Measurements from ENCODE around the gene NSDHL. TPM values are rescaled to one million over a fixed set of nuclear protein-coding genes. Genes with fewer than 3 reads are reported as not detected.
A peak's percentile ranks its signal among the peaks of the same experiment; 100 is the strongest.

The NSDHL gene
- total RNA-seq, 2 donors from 2014 or later, result 12.2 to 20.2 TPM

GRCh38 chrX:152866386-152866785, 35.5 kb downstream of the NSDHL start:
- Mint-ChIP-seq H3K4me3 (no peak overlapping the region), H3K4me1 (no peaks in the 10 kb centered on the region), H3K27me3 (no peaks in the 10 kb centered on the region), H3K9me3 (no peaks in the 10 kb centered on the region), H3K36me3 (ENCODE audit: low read depth) (peaks cover 41% of the 10 kb centered on the region), H3K27ac (no peak overlapping the region)
- ATAC-seq (replicated peaks), result no peak

GRCh38 chrX:152869972-152870371, 39.1 kb downstream of the NSDHL start:
- H3K4me3 Mint-ChIP-seq, result no peak overlapping the region
- no peaks in the 10 kb centered on the region for H3K4me1 Mint-ChIP-seq
- no peak for ATAC-seq (replicated peaks)
- no peaks in the 10 kb centered on the region for H3K9me3 Mint-ChIP-seq
- no peak overlapping the region for H3K27ac Mint-ChIP-seq
- H3K27me3 Mint-ChIP-seq, result no peaks in the 10 kb centered on the region
- peaks cover 23% of the 10 kb centered on the region for H3K36me3 Mint-ChIP-seq (ENCODE audit: low read depth)

- H3K27ac Mint-ChIP-seq, result no peak overlapping the region
- peaks cover 23% of the 10 kb centered on the region for H3K36me3 Mint-ChIP-seq (ENCODE audit: low read depth)
- no peaks in the 10 kb centered on the region for H3K4me1 Mint-ChIP-seq
- no peaks in the 10 kb centered on the region for H3K27me3 Mint-ChIP-seq
- H3K4me3 Mint-ChIP-seq, result no peak overlapping the region
- ATAC-seq (replicated peaks), result no peak
- H3K9me3 Mint-ChIP-seq, result no peaks in the 10 kb centered on the region
Observed at GRCh38 chrX:152871260-152871659, 40.4 kb downstream of the NSDHL start.

GRCh38 chrX:152872522-152872921, 41.7 kb downstream of the NSDHL start:
- H3K27me3 Mint-ChIP-seq, result no peaks in the 10 kb centered on the region
- H3K4me1 Mint-ChIP-seq, result no peaks in the 10 kb centered on the region
- no peak overlapping the region for H3K4me3 Mint-ChIP-seq
- peaks cover 23% of the 10 kb centered on the region for H3K36me3 Mint-ChIP-seq (ENCODE audit: low read depth)
- ATAC-seq (replicated peaks), result no peak
- no peaks in the 10 kb centered on the region for H3K9me3 Mint-ChIP-seq
- peak overlapping the region; percentile 52 for H3K27ac Mint-ChIP-seq

- Mint-ChIP-seq H3K4me1 (no peaks in the 10 kb centered on the region), H3K4me3 (no peak overlapping the region), H3K27ac (no peak overlapping the region), H3K9me3 (no peaks in the 10 kb centered on the region), H3K27me3 (no peaks in the 10 kb centered on the region), H3K36me3 (ENCODE audit: low read depth) (peaks cover 21% of the 10 kb centered on the region)
- no peak for ATAC-seq (replicated peaks)
Observed at GRCh38 chrX:152873361-152873760, 42.5 kb downstream of the NSDHL start.

- H3K27ac Mint-ChIP-seq, result no peak overlapping the region
- ATAC-seq (replicated peaks), result no peak
- no peak overlapping the region for H3K4me3 Mint-ChIP-seq
- no peaks in the 10 kb centered on the region for H3K9me3 Mint-ChIP-seq
- H3K4me1 Mint-ChIP-seq, result no peaks in the 10 kb centered on the region
- no peaks in the 10 kb centered on the region for H3K36me3 Mint-ChIP-seq (ENCODE audit: low read depth)
- H3K27me3 Mint-ChIP-seq, result no peaks in the 10 kb centered on the region
Observed at GRCh38 chrX:152876931-152877840, 46.3 kb downstream of the NSDHL start.

- H3K4me3 Mint-ChIP-seq, result no peak overlapping the region
- no peak for ATAC-seq (replicated peaks)
- no peaks in the 10 kb centered on the region for H3K4me1 Mint-ChIP-seq
- no peak overlapping the region for H3K27ac Mint-ChIP-seq
- no peaks in the 10 kb centered on the region for H3K9me3 Mint-ChIP-seq
- peaks cover under 1% of the 10 kb centered on the region for H3K27me3 Mint-ChIP-seq
- no peaks in the 10 kb centered on the region for H3K36me3 Mint-ChIP-seq (ENCODE audit: low read depth)
Observed at GRCh38 chrX:152878976-152879755, 48.3 kb downstream of the NSDHL start.

GRCh38 chrX:152881289-152881688, 50.4 kb downstream of the NSDHL start:
- Mint-ChIP-seq H3K9me3 (no peaks in the 10 kb centered on the region), H3K27me3 (peaks cover 3% of the 10 kb centered on the region), H3K36me3 (ENCODE audit: low read depth) (no peaks in the 10 kb centered on the region), H3K27ac (no peak overlapping the region), H3K4me1 (no peaks in the 10 kb centered on the region), H3K4me3 (no peak overlapping the region)
- ATAC-seq (replicated peaks), result no peak

- no peak for ATAC-seq (replicated peaks)
- peaks cover 8% of the 10 kb centered on the region for H3K27me3 Mint-ChIP-seq
- H3K4me1 Mint-ChIP-seq, result no peaks in the 10 kb centered on the region
- H3K9me3 Mint-ChIP-seq, result no peaks in the 10 kb centered on the region
- no peak overlapping the region for H3K4me3 Mint-ChIP-seq
- H3K27ac Mint-ChIP-seq, result no peak overlapping the region
- no peaks in the 10 kb centered on the region for H3K36me3 Mint-ChIP-seq (ENCODE audit: low read depth)
Observed at GRCh38 chrX:152884171-152884570, 53.3 kb downstream of the NSDHL start.

- H3K36me3 Mint-ChIP-seq (ENCODE audit: low read depth), result no peaks in the 10 kb centered on the region
- ATAC-seq (replicated peaks), result no peak
Observed at GRCh38 chrX:152886716-152887115, 55.9 kb downstream of the NSDHL start.

GRCh38 chrX:152892499-152892898, 61.6 kb downstream of the NSDHL start:
- Mint-ChIP-seq H3K9me3 (no peaks in the 10 kb centered on the region), H3K36me3 (ENCODE audit: low read depth) (no peaks in the 10 kb centered on the region), H3K27me3 (peaks cover 33% of the 10 kb centered on the region), H3K4me1 (no peaks in the 10 kb centered on the region), H3K27ac (no peak overlapping the region), H3K4me3 (no peak overlapping the region)
- ATAC-seq (replicated peaks), result no peak

More at GRCh38 chrX:152886716-152887115, 55.9 kb downstream of the NSDHL start:
- Mint-ChIP-seq H3K4me3 (no peak overlapping the region), H3K27me3 (peaks cover 22% of the 10 kb centered on the region), H3K4me1 (no peaks in the 10 kb centered on the region), H3K27ac (no peak overlapping the region), H3K9me3 (no peaks in the 10 kb centered on the region)

- Mint-ChIP-seq H3K27ac (no peak overlapping the region), H3K4me1 (no peaks in the 10 kb centered on the region), H3K27me3 (peaks cover 32% of the 10 kb centered on the region), H3K36me3 (ENCODE audit: low read depth) (no peaks in the 10 kb centered on the region), H3K9me3 (no peaks in the 10 kb centered on the region), H3K4me3 (no peak overlapping the region)
- no peak for ATAC-seq (replicated peaks)
Observed at GRCh38 chrX:152892999-152893891, 62.4 kb downstream of the NSDHL start.

GRCh38 chrX:152893980-152894610, 63.2 kb downstream of the NSDHL start:
- ATAC-seq (replicated peaks), result no peak
- no peaks in the 10 kb centered on the region for H3K36me3 Mint-ChIP-seq (ENCODE audit: low read depth)
- H3K27ac Mint-ChIP-seq, result no peak overlapping the region
- no peak overlapping the region for H3K4me3 Mint-ChIP-seq
- H3K4me1 Mint-ChIP-seq, result no peaks in the 10 kb centered on the region
- peaks cover 28% of the 10 kb centered on the region for H3K27me3 Mint-ChIP-seq
- no peaks in the 10 kb centered on the region for H3K9me3 Mint-ChIP-seq

- H3K9me3 Mint-ChIP-seq, result no peaks in the 10 kb centered on the region
- no peak overlapping the region for H3K27ac Mint-ChIP-seq
- no peaks in the 10 kb centered on the region for H3K4me1 Mint-ChIP-seq
- ATAC-seq (replicated peaks), result no peak
- H3K36me3 Mint-ChIP-seq (ENCODE audit: low read depth), result no peaks in the 10 kb centered on the region
- H3K4me3 Mint-ChIP-seq, result no peak overlapping the region
- peaks cover 21% of the 10 kb centered on the region for H3K27me3 Mint-ChIP-seq
Observed at GRCh38 chrX:152895121-152895520, 64.3 kb downstream of the NSDHL start.

Data from activated T-helper 17 cell treated with anti-CD3 and anti-CD28 coated beads, Interleukin-2, amount 50 U/mL, for 72 hours (primary cell).